DMS 273 (cell line): ENCODE results near the gene SOX6.
"Not testable (repeated sequence)": the region's sequence is repeated elsewhere in the genome, so short reads cannot be mapped to it uniquely, and the experiment has no call there.

ENCODE experiments used
- DNase-seq: peaks from one replicate; lab custom pipeline; 2025; ENCODE audit not compliant: unreplicated experiment; lab: John Stamatoyannopoulos, UW

Gene SOX6

DNA sequence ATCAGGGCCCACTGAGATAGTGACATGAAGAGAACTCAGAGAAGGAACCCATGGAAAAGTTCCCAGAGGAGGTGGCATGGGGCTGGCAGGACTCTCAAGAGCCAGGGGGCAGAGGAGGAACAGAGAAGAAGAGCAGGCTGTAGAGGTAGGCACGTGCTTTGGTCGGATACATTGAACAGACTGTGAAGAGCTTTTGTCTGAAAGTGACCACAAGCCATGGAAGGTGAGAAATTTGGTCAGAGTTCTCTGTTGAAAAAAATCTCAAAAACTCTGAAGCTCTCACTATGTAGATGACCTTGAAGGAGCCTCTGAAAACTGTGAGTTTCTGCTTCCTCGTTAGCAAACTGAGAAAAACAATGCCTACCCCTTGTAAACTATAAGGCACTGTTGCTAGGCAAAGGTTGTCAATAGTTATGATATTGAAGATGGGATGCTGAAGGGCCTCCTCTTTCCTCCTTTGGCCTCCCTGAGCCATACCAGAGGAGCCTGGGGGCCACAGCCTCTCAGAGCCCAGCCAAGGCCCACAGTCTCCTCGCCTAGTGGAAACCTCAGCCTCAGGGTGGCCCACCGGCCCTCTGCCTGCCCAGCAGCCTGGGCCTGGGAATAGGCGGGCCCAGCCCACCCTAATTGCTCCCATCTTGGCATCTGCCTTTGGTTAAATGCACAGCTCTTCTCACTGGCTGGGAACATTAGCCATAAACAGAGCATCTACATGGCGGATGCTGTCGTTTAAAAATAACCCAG is 415.7 kb downstream of the SOX6 start:
- no peak for DNase-seq

DNA sequence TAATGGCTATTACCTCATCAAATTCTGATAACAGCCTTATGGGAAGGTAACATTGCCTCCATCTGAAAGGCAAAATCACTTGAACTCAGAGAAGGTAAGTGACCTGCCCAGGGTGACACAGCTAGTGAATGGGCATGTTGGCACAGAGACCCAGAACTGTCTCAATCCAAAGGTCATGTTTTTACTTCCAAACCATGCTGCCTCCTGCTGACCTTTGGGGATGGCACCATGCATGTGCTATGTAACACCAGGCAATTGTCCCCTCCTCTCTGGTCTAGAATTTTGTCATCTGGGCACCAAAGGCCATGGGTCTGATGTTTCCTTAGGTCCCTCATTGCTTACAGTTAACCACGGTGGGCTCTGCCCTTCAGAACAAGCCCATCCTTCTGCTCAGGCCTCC is 417.4 kb downstream of the SOX6 start:
- no peak for DNase-seq

DNA sequence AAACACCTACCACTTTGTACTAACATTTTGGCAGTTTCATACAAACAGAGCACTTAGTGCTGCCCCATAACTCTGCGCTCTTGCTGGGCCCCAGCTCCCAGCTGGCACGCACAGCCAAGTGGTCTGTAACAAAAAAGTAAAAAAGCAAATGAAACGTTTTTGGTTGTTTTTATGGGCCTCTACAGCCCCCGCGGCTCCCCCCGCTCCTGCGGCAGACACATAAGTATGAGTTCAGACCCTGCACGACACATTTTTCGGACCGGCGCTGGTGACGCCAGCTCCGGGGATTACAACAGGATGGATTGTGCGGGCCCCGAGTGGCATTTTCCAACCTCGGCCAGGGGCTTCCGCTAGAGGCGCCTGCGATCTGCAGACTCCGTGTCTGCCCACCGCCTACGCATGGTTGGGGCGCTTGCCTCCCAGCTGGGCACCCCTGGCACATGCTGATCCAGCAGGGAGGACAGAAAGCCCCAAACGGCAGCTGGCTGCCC is 418.2 kb downstream of the SOX6 start:
- no peak for DNase-seq

DNA sequence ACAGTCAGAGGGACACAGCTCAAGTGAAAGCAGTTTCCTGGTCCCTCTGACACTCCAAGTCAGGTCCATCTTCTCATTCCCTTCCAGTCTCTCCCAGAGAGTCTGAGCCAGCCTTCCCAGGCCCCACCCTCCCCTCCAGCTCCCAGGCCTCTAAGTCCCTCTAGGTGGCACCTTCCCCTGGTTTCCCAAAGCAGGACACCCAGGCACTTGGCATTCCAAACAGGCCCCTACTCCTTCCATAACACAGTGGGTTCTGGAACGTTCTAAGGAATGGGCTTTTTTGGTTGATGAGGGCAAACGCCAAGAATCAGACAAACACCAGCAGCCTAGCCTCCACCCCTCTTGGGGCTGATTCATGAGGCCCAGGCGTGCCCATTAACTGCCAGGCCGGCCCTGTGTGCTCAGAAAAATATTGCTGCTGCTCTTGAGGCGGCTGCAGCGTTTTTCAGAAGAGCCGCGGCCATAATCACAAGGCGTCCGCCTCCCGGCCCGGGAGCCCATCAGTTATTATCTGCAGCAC is 418.7 kb downstream of the SOX6 start:
- no peak for DNase-seq

DNA sequence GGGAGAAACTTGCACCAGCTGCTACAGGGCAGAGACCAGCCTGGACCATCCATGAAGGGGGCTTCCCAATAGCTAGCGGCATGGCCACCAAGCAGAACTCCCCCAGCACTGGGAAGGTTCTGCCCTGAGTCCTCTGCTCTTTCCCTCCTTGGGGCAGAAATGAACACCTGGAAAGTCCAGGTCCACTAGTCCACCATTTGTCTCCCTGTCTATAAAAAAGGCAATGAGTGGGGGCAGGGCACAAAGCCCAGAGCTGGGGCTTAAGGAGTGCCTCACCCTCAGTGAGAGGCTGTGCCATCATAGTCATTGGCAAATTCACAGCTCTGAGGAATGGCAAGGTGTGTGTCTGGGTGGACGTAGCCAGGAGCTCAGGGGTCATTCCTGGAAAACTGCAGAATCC is 420.3 kb downstream of the SOX6 start:
- no peak for DNase-seq

DNA sequence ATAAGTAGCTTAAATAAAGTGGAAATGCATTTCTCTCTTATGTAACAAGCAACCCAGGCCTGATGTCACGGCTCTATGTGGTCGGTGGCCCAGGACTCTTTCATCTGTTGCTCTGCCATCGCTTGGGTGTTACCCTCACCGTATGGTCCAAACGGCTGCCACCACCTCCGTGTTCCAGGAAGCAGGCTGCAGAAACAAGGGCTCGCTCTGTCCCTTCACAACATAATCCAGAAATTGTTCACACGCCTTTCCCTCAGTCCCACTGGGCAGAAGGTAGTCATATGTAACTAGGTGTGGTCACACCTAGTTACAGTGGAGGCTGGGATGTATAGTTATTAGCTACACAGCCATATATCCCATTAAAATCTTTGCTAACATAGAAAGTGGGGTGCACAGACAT is 421.0 kb downstream of the SOX6 start:
- DNase-seq = no peak

DNA sequence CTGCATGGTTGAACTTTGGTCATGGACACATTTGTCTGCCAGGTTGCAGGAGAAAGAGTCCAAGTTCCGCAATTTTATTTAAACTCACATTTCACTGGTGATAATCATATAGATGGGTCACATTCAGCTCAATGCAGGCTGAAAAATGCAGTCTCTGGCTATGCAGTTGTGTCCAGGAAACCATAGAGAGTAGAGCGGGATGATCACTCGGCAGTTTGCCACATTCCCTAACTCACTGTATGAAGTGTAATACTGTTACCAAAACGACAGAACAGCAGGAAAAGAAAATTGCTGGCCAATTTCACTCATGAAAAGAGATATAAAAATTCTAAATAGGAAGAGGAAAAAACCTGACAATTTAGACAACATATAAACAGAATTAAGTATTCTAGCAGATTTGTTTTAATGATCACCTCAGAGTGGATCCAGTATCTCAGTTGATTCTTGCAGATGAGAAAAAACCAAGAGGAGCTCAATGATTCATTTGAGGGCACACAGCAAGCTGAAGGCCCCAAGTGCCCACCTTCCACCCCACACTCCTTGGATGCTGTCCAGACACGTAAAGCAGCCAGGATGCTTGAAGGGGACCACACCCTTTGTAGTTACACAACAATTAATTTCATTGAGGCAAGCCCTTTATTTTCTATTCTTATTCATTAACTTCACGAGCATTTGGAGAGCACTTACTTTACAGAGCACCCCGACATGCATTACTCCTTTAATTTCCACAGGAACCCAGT is 422.3 kb downstream of the SOX6 start:
- no peak for DNase-seq

DNA sequence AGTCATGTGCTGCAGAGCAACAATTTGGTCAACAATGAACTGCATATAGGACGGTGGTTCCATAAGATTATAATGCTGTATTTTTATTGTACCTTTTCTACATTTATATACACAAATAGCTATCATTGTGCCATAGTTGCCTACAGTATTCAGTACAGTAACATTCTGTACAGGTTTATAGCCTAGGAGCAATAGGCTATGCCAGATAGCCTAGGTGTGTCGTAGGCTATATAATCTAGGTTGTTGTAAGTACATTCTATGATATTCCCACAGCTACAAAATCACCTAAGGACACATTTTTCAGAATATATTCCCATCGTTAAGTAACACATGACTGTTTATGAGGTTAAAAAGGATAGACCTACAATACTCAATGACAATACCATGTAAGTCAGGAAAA is 423.9 kb downstream of the SOX6 start:
- no peak for DNase-seq

DNA sequence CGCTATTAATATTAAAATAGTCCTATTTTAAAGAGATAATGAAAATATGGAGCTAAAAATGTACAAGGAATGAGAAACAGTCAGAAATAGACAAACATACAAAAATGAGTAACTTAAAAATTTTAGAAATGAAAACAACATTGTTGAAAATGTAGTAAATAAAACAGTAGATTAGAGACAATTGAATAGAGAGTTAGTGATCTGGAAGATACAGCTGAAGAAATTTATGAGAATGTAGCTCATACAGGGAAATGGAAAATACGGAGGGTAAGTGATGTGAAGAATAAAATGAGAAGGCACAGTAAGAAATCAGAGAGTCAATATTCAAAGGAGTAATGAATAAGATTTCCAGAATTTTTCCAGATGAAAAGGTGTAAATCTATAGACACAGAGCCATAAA is 424.8 kb downstream of the SOX6 start:
- no peak for DNase-seq

DNA sequence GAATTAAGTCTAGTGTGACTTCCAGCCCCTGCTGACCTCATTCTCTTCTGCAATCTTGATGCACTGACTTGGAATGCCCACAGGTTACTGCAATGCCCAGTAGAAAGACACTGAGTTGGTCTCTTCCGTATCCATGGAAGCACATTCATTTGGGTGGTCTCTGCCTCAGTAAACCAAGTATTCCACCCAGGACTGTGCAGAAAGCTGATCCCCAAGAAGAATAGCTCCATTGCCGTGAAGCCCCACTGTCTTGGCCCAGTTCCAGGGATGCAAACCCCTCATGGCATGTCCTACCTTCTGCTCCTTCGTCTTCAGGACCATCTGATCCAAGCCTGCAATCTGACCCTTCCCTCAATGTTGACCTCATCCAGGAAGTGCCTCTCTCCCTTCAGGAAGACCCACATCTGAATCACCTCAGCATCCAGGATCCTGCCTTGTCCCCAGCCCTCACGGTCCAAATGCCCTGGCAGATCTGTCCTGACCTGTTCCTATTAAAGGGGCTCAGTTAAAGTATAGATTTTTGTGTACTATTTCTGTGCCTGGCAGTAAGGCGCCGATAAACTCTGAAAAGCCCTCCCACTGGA is 425.8 kb downstream of the SOX6 start:
- DNase-seq = no peak

DNA sequence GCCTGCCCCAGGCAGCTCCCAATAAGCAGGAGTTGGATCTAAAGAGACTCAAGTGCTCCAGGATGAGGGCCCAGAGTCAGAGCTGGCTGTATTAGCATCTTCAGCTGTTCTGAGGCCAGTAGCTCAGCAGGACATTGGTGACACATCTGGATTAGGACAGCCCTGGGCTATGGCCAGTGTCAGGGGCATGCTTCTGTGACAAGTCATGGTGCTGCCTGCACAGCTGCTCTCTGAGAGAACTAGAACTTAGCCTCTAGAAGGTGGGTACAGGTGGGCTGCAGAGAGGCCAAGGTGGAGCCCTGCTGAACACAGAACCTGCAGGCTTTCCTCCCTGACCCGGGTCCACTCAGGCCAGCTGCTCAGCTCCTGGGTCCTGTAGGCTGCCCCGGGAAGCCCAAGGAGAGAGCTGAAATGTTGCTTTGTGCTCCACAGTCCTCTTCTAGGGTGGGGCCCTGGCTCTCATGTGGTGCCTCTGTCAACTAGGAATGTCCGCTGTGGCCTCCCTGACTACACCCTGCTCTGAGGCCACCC is 426.9 kb downstream of the SOX6 start:
- no peak for DNase-seq

DNA sequence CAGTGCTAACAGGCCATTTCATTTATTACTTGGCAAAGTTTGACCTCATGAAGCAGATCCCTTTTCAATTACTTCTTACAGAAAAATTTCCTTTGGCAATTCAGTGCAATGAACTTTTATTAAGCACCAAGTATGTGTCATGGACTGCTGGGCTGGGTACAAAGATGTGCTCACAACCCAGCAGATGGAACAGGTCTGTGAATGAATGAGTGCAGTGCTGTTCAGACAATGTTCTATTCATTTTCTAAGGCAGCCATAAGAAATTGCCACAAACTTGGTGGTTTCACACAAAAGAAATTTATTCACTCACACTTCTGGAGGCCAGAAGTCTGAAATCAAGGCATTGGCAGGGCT is 428.5 kb downstream of the SOX6 start:
- DNase-seq = no peak

DNA sequence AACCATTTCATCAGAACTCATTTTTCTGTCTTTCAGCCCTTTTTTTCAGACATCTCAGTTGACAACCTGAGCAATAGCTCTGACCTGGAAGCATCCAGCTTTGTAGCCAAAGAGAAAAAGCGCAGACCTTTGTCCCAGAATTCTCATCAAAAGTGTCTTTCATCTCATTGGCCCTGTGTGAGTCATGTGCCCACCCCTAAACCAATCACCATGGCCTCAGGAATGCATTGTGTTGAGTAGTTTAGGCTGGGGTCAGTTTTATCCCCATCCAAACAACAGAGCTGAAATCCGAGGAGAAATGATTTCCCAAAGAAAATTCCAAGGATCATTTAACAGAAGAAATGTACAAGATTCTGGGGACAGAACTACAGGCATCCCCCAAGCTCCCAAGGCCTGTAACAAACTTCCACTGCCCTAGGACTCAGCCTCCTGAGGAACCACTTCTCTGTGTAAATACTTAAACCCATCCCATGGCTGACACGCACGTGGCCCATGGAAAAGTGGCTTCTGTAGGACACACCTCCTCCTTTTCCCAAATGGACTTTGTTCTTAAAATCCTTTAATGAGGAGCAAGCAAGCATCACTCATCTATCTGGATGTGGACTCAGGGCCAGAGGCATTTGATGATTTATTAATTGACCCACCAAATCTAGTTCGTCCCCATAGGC is 429.0 kb downstream of the SOX6 start:
- DNase-seq = no peak

DNA sequence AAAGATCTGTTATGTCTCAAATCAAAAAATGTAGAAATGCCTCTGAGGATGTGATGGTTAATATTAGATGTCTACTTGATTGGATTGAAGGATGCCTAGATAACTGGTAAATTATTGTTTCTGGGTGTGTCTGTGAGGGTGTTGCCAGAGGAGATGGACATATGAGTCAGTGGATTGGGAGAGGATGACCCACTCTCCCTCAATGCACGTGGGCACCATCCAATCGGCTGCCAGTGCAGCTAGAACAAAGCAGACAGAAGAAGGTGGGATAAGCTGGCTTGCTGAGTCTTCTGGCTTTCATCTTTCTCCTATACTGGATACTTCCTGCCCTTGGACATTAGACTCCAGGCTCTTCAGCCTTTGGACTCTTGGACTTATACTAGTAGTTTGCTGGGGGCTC is 430.3 kb downstream of the SOX6 start:
- no peak for DNase-seq

DNA sequence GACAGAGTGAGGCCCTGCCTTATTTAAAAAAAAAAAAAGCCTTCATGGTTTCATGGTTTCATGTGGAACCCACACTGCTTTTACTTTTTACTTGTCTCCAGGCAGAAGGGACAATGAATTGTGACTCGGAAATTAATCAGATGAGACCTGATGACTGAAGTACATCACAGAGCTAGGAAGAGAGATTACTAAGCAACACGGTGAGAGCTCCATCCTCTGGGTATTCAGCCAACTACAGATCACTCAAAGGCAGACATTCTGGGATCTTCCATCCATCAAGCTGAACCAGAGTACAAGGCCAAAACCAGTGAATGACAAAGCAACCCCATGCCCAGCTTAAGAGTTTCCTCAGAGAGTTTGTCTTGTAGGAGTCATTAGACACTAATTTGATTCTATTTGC is 433.2 kb downstream of the SOX6 start:
- DNase-seq = no peak

DNA sequence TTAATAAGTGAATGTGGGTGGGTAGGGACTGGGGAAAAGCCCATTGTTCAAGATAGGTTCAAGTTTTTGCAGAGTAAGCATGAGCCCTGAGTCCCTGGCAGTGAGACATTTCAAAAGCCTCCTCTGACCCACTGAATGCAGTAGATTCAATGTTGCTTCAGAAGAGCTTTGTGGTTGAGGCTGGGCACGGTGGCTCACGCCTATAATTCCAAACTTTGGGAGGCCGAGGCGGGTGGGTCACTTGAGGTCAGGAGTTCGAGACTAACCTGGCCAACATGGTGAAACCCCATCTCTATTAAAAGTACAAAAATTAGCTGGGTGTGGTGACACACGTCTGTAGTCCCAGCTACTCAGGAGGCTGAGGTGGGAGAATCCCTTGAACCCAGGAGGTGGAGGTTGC is 433.6 kb downstream of the SOX6 start:
- not testable (repeated sequence) for DNase-seq

DNA sequence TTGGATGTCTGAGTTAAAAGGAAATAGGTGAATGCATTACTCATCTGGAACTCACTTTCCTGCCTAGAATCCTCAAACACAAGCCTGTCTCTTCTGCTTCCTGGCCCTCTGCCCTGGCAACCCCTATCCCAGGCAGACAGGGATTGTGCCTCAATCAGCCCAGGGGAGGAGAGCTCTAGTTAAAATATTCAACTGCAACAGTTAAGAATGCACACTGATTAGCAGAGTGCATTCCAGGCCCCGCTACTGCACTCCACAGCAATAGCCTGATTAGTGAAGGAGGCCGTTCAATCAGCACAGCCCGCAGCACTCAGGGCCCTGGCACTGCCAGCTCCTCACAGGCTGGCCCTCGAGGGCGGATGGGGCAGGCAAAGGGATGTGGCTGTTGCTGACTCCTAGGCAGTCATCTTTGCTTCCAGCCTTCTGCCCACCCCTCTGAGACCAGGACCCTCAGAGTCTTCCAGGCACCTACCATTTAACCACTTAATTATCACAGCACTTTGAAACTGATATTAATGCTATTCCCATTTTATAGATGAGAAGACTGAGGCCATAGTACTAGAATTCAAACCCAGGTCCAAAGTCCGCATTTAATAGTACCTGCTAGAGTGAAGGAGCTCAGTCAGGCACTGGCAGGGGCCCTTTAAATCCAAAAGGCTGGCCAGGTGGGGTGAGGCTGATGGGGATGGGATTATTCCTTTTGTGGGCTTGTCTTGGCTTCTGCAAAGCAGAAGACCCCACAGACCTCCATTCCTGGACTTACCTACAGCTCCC is 435.3 kb downstream of the SOX6 start:
- DNase-seq = no peak

DNA sequence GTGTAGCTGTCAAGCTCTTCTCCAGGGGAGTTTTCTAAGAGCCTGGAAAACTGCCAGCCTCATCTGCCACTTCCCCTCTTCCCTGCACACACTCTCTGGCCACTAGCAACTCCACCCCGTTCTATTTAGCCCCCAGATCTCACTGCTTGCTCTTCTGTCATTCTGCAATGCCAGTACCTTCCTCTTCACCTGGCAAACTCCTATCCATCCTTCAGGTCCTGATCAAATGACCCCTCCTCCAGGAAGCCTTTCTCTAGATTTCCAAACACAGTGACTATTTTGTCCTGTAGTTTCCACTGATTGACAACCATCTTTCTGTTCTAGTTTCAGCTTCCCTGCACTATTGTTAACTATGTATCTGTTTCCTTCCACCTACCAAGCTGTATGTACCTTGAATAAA is 437.7 kb downstream of the SOX6 start:
- no peak for DNase-seq

DNA sequence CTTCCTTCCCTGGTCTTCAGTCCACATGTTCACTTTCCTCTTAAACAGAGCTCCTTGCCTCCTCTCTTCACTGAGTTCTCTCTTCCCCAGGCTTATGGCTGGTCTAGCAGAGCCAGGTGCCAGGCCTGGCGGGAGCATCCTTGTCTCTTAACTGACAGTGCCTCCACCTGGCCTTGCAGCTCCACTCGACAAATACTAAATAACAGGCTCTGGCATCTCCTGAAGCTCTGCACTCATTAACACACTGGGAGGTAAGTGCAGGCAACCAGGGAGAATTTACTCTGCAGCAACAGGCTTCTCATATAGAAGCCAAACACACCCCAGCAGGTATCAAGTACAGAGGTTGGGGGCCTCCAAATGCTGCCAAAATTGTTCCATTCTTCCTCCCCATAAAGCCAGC is 438.1 kb downstream of the SOX6 start:
- DNase-seq = no peak
